ENCODE data around the gene DACH1.

DNA sequence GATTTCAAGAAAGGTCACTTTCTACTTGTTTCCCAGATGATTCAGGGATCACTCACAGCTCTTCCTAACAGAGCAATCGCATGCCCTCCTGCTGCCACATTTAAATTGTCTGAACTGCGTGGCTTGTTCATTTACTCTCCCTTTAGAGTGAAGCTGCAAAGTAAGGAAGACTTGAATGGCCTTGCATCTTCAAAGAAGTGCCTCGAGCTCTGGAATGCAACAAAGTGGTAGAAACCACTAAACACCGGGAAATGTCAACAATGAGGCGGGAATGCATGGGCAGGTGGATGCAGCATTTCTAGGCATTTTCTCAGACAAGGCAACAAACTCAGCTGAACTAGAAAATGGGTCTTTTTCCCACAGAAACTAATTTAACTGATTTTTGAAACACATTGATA is 10.3 kb upstream of the DACH1 start:
- TF ChIP-seq ELF4 (CRISPR knock-in tag; IDR thresholded peaks at IDR 0.05) (no peak), GABPA (tag; conservative IDR thresholded peaks at IDR 0.05; ENCODE audit: low read depth) (no peak), TBL1XR1 (IDR thresholded peaks at IDR 0.05; ENCODE audit: low read length in 2 of 2) (no peak), HMG20B (CRISPR knock-in tag; IDR thresholded peaks at IDR 0.05) (no peak), POLR2A (conservative IDR thresholded peaks at IDR 0.05) (no peak), ETV6 (IDR thresholded peaks at IDR 0.05; ENCODE audit: borderline replicate concordance in 1 of 2, low read depth in 2 of 2, low read length in 1 of 2) (no peak), ETV6 (CRISPR knock-in tag; IDR thresholded peaks at IDR 0.05; ENCODE audit: borderline replicate concordance) (no peak), CHD2 (IDR thresholded peaks at IDR 0.05; ENCODE audit: low read depth, low read length) (no peak), BHLHE40 (IDR thresholded peaks at IDR 0.05; ENCODE audit: low read length) (no peak), YBX1 (IDR thresholded peaks at IDR 0.05) (no peak), BMI1 (IDR thresholded peaks at IDR 0.05; ENCODE audit: low read length) (no peak), PTTG1 (tag; IDR thresholded peaks at IDR 0.05; ENCODE audit: low read depth) (no peak)
- TF ChIP-seq, protein P1, sequence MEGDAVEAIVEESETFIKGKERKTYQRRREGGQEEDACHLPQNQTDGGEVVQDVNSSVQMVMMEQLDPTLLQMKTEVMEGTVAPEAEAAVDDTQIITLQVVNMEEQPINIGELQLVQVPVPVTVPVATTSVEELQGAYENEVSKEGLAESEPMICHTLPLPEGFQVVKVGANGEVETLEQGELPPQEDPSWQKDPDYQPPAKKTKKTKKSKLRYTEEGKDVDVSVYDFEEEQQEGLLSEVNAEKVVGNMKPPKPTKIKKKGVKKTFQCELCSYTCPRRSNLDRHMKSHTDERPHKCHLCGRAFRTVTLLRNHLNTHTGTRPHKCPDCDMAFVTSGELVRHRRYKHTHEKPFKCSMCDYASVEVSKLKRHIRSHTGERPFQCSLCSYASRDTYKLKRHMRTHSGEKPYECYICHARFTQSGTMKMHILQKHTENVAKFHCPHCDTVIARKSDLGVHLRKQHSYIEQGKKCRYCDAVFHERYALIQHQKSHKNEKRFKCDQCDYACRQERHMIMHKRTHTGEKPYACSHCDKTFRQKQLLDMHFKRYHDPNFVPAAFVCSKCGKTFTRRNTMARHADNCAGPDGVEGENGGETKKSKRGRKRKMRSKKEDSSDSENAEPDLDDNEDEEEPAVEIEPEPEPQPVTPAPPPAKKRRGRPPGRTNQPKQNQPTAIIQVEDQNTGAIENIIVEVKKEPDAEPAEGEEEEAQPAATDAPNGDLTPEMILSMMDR (IDR thresholded peaks at IDR 0.05 in 2 of 3, conservative IDR thresholded peaks at IDR 0.05 in 1 of 3; ENCODE audit: insufficient read depth in 2 of 3, low read depth in 1 of 3, low read length in 3 of 3): no peak
- TF ChIP-seq, protein P2, sequence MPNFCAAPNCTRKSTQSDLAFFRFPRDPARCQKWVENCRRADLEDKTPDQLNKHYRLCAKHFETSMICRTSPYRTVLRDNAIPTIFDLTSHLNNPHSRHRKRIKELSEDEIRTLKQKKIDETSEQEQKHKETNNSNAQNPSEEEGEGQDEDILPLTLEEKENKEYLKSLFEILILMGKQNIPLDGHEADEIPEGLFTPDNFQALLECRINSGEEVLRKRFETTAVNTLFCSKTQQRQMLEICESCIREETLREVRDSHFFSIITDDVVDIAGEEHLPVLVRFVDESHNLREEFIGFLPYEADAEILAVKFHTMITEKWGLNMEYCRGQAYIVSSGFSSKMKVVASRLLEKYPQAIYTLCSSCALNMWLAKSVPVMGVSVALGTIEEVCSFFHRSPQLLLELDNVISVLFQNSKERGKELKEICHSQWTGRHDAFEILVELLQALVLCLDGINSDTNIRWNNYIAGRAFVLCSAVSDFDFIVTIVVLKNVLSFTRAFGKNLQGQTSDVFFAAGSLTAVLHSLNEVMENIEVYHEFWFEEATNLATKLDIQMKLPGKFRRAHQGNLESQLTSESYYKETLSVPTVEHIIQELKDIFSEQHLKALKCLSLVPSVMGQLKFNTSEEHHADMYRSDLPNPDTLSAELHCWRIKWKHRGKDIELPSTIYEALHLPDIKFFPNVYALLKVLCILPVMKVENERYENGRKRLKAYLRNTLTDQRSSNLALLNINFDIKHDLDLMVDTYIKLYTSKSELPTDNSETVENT (CRISPR knock-in tag; IDR thresholded peaks at IDR 0.05): no peak
- TF ChIP-seq, protein P3, sequence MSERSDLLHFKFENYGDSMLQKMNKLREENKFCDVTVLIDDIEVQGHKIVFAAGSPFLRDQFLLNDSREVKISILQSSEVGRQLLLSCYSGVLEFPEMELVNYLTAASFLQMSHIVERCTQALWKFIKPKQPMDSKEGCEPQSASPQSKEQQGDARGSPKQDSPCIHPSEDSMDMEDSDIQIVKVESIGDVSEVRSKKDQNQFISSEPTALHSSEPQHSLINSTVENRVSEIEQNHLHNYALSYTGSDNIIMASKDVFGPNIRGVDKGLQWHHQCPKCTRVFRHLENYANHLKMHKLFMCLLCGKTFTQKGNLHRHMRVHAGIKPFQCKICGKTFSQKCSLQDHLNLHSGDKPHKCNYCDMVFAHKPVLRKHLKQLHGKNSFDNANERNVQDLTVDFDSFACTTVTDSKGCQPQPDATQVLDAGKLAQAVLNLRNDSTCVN (CRISPR knock-in tag; IDR thresholded peaks at IDR 0.05): no peak

Data from K562 (cell line).